Stimulated activated CD8-positive, alpha-beta memory T cell treated with anti-CD3 and anti-CD28 coated beads, Interleukin-15, amount 100 ng/mL, for 24 hours (primary cell): Measurements from ENCODE around the gene EID2B.

Experiments used
- DNase-seq: peaks from one replicate; pipeline ENCODE4 v3.0.0-alpha.2; 2020; ENCODE audit warnings: low read depth

The EID2B gene

DNA sequence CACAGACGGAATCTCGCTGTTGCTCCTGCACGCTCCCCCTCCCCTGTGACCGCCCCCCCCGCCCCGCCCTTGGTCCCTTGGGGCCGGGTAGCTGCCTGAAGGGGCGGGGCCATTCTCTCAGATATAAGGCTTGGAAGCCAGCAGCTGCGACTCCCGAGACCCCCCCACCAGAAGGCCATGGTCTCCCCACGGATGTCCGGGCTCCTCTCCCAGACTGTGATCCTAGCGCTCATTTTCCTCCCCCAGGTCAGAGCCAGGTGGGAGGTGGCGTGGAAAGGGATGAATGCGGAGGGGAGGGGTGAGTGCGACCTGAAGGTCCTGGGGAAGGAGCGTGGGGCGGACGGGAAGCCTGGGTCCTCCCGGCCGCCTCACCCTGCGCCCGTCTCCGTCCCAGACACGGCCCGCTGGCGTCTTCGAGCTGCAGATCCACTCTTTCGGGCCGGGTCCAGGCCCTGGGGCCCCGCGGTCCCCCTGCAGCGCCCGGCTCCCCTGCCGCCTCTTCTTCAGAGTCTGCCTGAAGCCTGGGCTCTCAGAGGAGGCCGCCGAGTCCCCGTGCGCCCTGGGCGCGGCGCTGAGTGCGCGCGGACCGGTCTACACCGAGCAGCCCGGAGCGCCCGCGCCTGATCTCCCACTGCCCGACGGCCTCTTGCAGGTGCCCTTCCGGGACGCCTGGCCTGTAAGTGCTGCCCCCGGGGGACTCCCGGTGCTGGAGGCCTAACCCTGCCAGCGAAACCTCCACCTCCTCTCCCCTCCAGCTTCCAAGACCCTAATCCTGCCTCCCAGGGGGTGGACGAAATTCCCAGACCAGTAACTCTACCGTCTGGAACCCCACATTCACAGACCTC is 33.6 kb downstream of the EID2B start, which contains the start of gene DLL3:
TSS of gene DLL3 (plus strand) at position 150 of the 845 bp plus-strand sequence. CDS start at position 178, 28 bp downstream.
- DNase-seq, result no peak

DNA sequence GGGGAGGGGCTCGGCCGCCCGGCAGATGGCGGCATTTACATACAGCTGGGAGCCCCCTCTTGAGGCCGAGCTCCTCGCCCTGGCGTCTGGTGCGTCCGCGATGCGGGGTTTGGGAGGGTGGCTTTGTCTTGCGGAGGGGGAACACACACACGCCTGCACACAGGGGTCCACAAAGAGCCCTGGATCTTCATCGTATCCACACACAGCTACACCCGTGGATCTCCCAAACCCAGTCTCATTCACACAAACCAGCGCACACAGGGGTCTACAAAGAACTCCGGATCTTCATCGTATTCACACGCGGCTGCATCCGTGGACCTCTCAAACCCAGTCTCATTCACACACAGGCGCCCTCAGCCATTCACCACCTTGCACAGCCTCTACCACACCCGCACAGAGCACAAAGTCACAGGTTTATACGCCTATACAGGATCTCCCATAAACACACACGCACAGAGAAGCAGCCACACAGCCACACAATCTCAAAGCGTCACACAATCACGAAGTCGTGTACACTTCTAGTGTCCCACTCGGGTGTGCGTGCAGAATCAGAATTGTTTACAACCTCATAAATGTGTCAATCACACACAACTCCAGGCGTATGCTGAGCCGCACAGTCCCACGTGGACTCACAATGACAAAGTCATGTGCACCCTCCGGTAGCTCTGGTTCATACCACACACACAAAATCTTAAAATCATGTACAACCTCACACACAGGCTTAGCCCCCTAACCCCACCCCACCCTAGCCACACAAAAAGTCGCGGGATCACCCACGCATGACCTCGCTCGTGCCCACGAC is 34.5 kb downstream of the EID2B start:
- no peak for DNase-seq

DNA sequence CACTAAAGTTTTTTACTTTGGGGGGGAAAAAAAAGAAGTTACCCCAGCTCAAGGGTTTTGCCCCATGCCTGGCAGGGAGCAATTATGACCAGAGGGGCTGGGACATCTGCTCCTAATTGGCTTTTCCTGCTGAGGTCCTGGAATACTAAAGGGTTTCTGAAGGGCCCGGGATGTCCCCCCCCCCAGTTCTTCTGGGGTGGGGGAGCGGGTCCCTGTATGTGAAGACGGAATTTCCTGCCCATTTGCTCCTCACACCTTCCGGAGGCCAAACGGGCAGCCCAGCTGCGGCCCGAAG is 35.0 kb downstream of the EID2B start:
- no peak for DNase-seq

DNA sequence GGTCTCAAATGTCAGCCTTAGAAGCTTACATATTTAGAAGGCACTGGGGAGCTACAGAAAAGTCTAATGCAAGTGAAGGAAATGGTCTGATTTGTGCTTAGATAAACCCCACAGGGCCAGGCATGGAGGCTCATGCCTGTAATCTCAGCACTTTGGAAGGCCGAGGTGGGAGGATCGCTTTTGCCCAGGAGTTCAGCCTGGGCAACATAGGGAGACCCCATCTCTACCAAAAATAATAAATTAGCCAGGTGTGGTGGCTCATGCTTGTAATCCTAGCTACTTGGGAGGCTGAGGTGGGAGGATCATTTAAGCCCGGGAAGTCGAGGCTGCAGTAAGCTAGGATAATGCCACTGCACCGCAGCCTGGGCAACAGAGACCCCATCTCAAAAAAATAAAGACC is 36.6 kb downstream of the EID2B start:
- DNase-seq, result no peak

GRCh38 chr19:39494661-39495060 is 38.0 kb downstream of the EID2B start:
- no peak for DNase-seq

DNA sequence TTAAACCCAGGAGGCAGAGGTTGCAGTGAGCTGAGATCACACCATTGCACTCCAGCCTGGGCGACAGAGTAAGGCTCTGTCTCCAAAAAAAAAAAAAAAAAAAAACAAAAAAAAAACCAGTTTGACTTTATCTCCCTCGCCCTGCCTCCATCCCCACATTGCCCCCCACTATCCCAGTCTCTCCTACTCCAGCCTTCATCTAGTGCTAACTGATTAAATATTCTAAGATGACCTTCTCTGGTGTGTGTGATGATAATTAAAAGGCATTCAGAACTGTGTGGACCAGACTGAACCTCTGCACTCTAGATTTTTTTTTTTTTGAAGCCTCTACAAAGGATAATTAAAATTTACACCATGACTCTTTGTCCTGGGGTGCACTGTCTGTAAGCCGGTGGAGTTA is 39.9 kb downstream of the EID2B start:
- no peak for DNase-seq

DNA sequence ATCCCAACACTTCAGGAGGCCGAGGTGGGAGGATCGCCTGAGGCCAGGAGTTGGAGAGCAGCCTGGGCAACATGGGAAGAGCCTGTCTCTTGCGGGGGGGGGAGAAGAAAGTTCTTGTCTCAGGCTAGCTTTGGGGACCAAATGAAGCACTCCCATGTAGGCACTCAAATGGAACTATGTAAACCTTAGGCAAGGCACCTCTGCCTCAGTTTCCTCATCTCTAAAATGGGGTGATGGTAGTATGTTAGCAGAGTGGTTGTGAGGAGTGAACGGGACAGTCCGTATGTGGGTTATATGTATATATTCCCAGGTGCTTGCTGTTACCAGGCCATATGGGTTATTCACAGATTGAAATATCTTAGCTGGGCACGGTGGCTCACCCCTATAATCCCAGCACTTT is 40.4 kb downstream of the EID2B start:
- DNase-seq, result no peak

GRCh38 chr19:39489756-39490155 is 42.9 kb downstream of the EID2B start:
- no peak for DNase-seq

GRCh38 chr19:39483141-39483540 is 49.5 kb downstream of the EID2B start:
- DNase-seq, result no peak

DNA sequence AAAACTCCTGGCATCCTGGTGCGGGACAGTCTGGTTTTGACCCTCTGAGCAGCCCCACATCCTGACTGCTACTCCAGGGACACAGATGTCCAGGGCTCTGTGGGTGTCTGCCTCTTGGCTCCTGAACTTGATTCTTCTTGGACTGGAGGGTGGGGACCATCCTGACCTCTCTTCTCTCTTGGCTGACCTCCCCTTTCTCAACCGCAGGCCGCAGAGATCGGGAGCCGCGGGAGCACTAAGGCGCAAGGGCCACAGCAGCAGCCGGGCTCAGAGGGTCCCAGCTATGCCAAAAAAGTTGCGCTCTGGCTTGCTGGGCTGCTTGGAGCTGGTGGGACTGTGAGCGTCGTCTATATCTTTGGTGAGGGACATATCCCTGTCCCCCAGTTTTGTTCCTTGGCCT is 51.0 kb downstream of the EID2B start:
- DNase-seq, result no peak

DNA sequence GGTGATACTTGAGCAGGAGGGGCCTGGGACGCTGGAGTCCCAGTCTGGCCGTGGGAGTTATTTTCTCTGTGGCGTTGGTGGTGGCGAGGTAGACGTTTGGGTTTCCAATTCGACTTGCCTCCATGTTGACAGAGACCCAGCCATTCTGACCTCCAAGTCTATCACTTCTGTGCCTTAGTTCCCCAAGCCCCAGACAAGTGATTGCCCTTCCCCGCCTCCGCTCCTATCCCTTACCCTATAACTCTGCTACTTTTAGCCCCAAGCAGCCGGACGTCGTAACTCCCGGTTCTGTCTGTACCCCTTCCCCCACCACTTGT is 51.5 kb downstream of the EID2B start:
- DNase-seq, result no peak
